PC-9 (cell line): ENCODE measurements around the gene AQR.

Experiments
- CTCF ChIP-seq: fragments of 200-600 bp; sonication (generic); conservative IDR thresholded peaks from 2 replicates; pipeline ENCODE4 v1.6.1; 2017; ENCODE audit warnings: mixed run types, antibody characterized with exemption, mild to moderate bottlenecking, moderate library complexity
- EZH2 ChIP-seq: fragments of 200-600 bp; sonication (generic); IDR thresholded peaks from 2 replicates; pipeline ENCODE4 v1.8.0; 2017; ENCODE audit warnings: antibody characterized with exemption, low read depth

DNA sequence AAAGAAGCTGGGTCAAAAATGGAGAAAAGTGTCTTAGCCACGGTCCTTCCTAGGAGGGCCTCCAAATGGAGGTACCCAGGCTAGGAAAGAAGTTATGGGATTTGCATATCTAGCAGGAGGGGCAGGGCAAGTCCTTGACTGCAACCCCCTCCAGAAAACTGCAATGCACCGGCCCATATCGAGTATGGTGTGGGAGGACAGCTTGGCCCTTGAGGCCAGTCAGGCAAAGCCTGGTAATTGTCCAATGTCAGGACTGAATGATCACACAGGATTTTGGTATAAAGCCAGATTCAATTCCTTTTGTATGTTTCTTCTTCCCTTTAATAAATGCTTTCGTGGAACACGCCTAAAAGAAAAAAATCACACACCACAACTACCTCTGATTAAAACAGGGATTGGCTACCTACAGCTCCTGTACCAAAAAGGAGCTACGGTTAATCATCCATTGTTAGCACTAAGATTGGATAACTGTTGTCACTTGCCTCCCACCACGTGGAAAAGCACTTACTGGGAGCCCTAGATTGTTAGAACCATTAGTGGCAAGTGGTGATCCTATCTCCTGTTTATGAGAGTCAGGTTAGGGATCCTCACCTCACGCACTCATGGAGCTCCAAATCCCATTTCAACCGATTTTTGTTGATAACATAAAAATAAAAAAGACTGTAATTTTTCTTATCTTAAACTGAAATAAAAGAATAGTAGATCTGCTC lies 17.4 kb upstream of the AQR start:
- TF ChIP-seq CTCF (no peak), EZH2 (no peak)
